Measurements from ENCODE around the gene SCN5A. TPM values are rescaled to one million over a fixed set of nuclear protein-coding genes. Genes with fewer than 3 reads are reported as not detected.

SCN5A gene
- polyA plus RNA-seq, 1 donor from 2014 or later: not detected

DNA sequence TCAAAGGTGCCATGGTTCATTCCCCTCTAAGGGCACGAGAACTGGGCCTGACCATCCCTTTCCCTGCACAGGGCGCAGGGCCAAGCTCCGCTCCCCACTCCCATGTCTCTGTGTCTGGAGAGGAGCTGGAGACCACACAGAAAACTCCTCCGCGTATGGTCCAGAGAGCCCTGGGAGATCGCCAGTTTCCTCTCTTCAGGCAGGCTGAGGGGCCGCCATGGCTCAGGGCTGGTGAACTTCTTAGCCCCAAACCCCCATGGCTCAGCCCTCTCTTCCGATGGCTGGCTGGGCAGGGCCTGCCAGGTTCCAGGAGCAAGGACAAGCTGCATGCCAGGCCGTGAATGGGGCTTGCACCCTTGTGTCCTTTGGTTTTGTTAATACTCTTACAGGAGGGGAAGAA lies 100.4 kb downstream of the SCN5A start:
- Histone ChIP-seq H3K9me2 (ENCODE audit: insufficient read depth, low read length) (no peaks in the 10 kb centered on the region), H3K36me3 (ENCODE audit: insufficient read depth, low read length) (no peaks in the 10 kb centered on the region)
- TF ChIP-seq, protein P1, sequence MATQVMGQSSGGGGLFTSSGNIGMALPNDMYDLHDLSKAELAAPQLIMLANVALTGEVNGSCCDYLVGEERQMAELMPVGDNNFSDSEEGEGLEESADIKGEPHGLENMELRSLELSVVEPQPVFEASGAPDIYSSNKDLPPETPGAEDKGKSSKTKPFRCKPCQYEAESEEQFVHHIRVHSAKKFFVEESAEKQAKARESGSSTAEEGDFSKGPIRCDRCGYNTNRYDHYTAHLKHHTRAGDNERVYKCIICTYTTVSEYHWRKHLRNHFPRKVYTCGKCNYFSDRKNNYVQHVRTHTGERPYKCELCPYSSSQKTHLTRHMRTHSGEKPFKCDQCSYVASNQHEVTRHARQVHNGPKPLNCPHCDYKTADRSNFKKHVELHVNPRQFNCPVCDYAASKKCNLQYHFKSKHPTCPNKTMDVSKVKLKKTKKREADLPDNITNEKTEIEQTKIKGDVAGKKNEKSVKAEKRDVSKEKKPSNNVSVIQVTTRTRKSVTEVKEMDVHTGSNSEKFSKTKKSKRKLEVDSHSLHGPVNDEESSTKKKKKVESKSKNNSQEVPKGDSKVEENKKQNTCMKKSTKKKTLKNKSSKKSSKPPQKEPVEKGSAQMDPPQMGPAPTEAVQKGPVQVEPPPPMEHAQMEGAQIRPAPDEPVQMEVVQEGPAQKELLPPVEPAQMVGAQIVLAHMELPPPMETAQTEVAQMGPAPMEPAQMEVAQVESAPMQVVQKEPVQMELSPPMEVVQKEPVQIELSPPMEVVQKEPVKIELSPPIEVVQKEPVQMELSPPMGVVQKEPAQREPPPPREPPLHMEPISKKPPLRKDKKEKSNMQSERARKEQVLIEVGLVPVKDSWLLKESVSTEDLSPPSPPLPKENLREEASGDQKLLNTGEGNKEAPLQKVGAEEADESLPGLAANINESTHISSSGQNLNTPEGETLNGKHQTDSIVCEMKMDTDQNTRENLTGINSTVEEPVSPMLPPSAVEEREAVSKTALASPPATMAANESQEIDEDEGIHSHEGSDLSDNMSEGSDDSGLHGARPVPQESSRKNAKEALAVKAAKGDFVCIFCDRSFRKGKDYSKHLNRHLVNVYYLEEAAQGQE (IDR thresholded peaks at IDR 0.05; ENCODE audit: borderline replicate concordance): no peak
- no peak for TF ChIP-seq EP300 (conservative IDR thresholded peaks at IDR 0.05; ENCODE audit: poor library complexity, severe bottlenecking)
- TF ChIP-seq RAD21 (conservative IDR thresholded peaks at IDR 0.05): no peak
- no peak for TF ChIP-seq EZH2 (IDR thresholded peaks at IDR 0.05; ENCODE audit: borderline replicate concordance, insufficient read depth, low read length, poor library complexity, severe bottlenecking)
- TF ChIP-seq POLR2AphosphoS5 (IDR thresholded peaks at IDR 0.05): no peak
- no peak for TF ChIP-seq SMC3 (conservative IDR thresholded peaks at IDR 0.05; ENCODE audit: poor library complexity)
- TF ChIP-seq TAF1 (IDR thresholded peaks at IDR 0.05; ENCODE audit: low read depth): no peak
- TF ChIP-seq, protein P2, sequence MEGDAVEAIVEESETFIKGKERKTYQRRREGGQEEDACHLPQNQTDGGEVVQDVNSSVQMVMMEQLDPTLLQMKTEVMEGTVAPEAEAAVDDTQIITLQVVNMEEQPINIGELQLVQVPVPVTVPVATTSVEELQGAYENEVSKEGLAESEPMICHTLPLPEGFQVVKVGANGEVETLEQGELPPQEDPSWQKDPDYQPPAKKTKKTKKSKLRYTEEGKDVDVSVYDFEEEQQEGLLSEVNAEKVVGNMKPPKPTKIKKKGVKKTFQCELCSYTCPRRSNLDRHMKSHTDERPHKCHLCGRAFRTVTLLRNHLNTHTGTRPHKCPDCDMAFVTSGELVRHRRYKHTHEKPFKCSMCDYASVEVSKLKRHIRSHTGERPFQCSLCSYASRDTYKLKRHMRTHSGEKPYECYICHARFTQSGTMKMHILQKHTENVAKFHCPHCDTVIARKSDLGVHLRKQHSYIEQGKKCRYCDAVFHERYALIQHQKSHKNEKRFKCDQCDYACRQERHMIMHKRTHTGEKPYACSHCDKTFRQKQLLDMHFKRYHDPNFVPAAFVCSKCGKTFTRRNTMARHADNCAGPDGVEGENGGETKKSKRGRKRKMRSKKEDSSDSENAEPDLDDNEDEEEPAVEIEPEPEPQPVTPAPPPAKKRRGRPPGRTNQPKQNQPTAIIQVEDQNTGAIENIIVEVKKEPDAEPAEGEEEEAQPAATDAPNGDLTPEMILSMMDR (IDR thresholded peaks at IDR 0.05; ENCODE audit: poor library complexity, severe bottlenecking): no peak
- TF ChIP-seq MXI1 (conservative IDR thresholded peaks at IDR 0.05; ENCODE audit: poor library complexity, severe bottlenecking): no peak

DNA sequence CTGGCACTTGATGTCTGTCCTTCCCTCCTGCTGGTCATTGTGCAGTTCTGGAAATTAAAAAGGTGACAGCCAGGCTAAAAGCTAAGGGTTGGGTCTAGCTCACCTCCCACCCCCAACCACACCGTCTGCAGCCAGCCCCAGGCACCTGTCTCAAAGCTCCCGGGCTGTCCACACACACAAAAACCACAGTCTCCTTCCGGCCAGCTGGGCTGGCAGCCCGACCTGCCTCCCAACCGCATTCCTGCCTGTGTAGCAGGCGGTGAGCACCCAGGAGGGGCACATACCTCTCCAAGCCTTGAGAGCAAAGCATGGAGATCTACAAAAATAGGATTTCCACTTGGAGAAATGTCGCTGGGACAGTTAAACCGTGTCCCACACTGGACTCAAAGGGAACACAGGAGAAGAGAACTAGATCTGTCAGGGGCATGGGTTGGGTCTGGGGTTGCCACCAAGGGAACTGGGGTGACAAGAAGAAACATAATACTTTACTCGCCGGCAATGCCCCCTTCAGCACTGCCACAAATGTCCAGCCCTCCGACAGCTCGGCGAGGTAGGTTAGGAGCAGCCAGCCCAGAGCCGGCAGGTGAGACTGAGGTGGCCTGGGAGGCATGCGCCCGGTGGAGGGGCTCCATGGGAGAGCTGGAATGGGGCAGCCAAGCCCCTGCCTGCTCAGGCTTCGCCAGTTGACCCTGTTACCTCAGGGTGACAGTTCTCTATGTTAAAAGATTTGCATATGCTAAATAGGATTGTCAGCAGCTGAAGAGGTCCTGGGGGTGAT lies 101.1 kb downstream of the SCN5A start:
- H3K4me3 ChIP-seq (ENCODE audit: low read length): no peak overlapping the region
- H3F3A ChIP-seq (ENCODE audit: insufficient read depth, low read length, poor library complexity, severe bottlenecking): no peaks in the 10 kb centered on the region
- no peaks in the 10 kb centered on the region for H3K9me2 ChIP-seq (ENCODE audit: insufficient read depth, low read length)
- no peaks in the 10 kb centered on the region for H3K79me2 ChIP-seq (replicated peaks; ENCODE audit: insufficient read depth, low read length)
- TF ChIP-seq EZH2 (IDR thresholded peaks at IDR 0.05; ENCODE audit: borderline replicate concordance, insufficient read depth, low read length, poor library complexity, severe bottlenecking) (no peak), RAD21 (conservative IDR thresholded peaks at IDR 0.05) (no peak), MXI1 (conservative IDR thresholded peaks at IDR 0.05; ENCODE audit: poor library complexity, severe bottlenecking) (no peak), EP300 (conservative IDR thresholded peaks at IDR 0.05; ENCODE audit: poor library complexity, severe bottlenecking) (no peak), SMC3 (conservative IDR thresholded peaks at IDR 0.05; ENCODE audit: poor library complexity) (no peak), POLR2AphosphoS5 (IDR thresholded peaks at IDR 0.05) (no peak), TAF1 (IDR thresholded peaks at IDR 0.05; ENCODE audit: low read depth) (no peak)
- TF ChIP-seq, protein P1 (IDR thresholded peaks at IDR 0.05; ENCODE audit: borderline replicate concordance): no peak
- TF ChIP-seq, protein P2 (IDR thresholded peaks at IDR 0.05; ENCODE audit: poor library complexity, severe bottlenecking): no peak
- no peaks in the 10 kb centered on the region for H3K9me3 ChIP-seq (ENCODE audit: low read length)
- no peak overlapping the region for H3K27ac ChIP-seq (ENCODE audit: low read length)
- H4K20me1 ChIP-seq (ENCODE audit: insufficient read depth): no peaks in the 10 kb centered on the region
- H3K36me3 ChIP-seq (ENCODE audit: insufficient read depth, low read length): no peaks in the 10 kb centered on the region
- no peak overlapping the region for H3K4me2 ChIP-seq (ENCODE audit: low read length)
- H3K27me3 ChIP-seq (ENCODE audit: insufficient read depth, low read depth, low read length): no peaks in the 10 kb centered on the region
- H2AFZ ChIP-seq (ENCODE audit: low read depth, low read length): no peak overlapping the region
- H3K9ac ChIP-seq (ENCODE audit: low read length): no peak overlapping the region

More for the DNA sequence above, 100.4 kb downstream of the SCN5A start:
- Histone ChIP-seq H3K9me3 (ENCODE audit: low read length) (no peaks in the 10 kb centered on the region), H4K20me1 (ENCODE audit: insufficient read depth) (no peaks in the 10 kb centered on the region), H2AFZ (ENCODE audit: low read depth, low read length) (no peak overlapping the region), H3K4me3 (ENCODE audit: low read length) (no peak overlapping the region), H3K27ac (ENCODE audit: low read length) (no peak overlapping the region), H3K9ac (ENCODE audit: low read length) (no peak overlapping the region), H3F3A (ENCODE audit: insufficient read depth, low read length, poor library complexity, severe bottlenecking) (no peaks in the 10 kb centered on the region), H3K27me3 (ENCODE audit: insufficient read depth, low read depth, low read length) (no peaks in the 10 kb centered on the region), H3K4me2 (ENCODE audit: low read length) (no peak overlapping the region), H3K79me2 (replicated peaks; ENCODE audit: insufficient read depth, low read length) (no peaks in the 10 kb centered on the region)

Data from neural cell (in vitro differentiated cells).